GM10847 (cell line): ENCODE results near the gene LBHD2.

Experiments
- POLR2A ChIP-seq: IDR thresholded peaks from 2 replicates; pipeline ENCODE4 v1.6.1; 2011; ENCODE audit not compliant: insufficient read length; ENCODE audit errors: extremely low read depth

Gene LBHD2

GRCh38 chr14:103078420-103078749 is 5.6 kb upstream of the LBHD2 start:
- TF ChIP-seq POLR2A, result no peak

- no peak for TF ChIP-seq POLR2A
These were observed 5.0 kb upstream of the LBHD2 start for GRCh38 chr14:103078860-103079587.

- TF ChIP-seq POLR2A, result no peak
These were observed 2.1 kb upstream of the LBHD2 start for GRCh38 chr14:103081951-103082350.

GRCh38 chr14:103085106-103086091 is 1.4 kb downstream of the LBHD2 start:
- no peak for TF ChIP-seq POLR2A

- TF ChIP-seq POLR2A, result no peak
These were observed 2.8 kb downstream of the LBHD2 start for GRCh38 chr14:103086771-103087342.

GRCh38 chr14:103087343-103087835 is 3.4 kb downstream of the LBHD2 start:
- TF ChIP-seq POLR2A, result no peak

- no peak for TF ChIP-seq POLR2A
These were observed 4.9 kb downstream of the LBHD2 start for GRCh38 chr14:103088921-103089320.

- TF ChIP-seq POLR2A, result no peak
These were observed 5.7 kb downstream of the LBHD2 start for GRCh38 chr14:103089386-103090335.

GRCh38 chr14:103090481-103091020 is 6.5 kb downstream of the LBHD2 start:
- TF ChIP-seq POLR2A, result no peak

- TF ChIP-seq POLR2A, result no peak
These were observed 7.3 kb downstream of the LBHD2 start for GRCh38 chr14:103091041-103091882.

GRCh38 chr14:103091883-103092222 is 7.8 kb downstream of the LBHD2 start:
- TF ChIP-seq POLR2A, result no peak

GRCh38 chr14:103093856-103094405 is 9.9 kb downstream of the LBHD2 start:
- no peak for TF ChIP-seq POLR2A

GRCh38 chr14:103094406-103095209 is 10.6 kb downstream of the LBHD2 start, which contains the start of gene EXOC3L4:
TSS of gene EXOC3L4 (plus strand) at chr14:103094725. CDS start at chr14:103100220, 5,495 bp downstream.
- no peak for TF ChIP-seq POLR2A
